GM12872 (cell line): ENCODE measurements around the gene SAMD5.

Experiments used
- TF ChIP-seq, protein P1 (sequence below): IDR thresholded peaks from 3 replicates; pipeline ENCODE4 v1.5.1; 2011; ENCODE audit warnings: low read depth, mild to moderate bottlenecking, low read length, moderate library complexity; ENCODE audit not compliant: insufficient read depth

Gene SAMD5

DNA sequence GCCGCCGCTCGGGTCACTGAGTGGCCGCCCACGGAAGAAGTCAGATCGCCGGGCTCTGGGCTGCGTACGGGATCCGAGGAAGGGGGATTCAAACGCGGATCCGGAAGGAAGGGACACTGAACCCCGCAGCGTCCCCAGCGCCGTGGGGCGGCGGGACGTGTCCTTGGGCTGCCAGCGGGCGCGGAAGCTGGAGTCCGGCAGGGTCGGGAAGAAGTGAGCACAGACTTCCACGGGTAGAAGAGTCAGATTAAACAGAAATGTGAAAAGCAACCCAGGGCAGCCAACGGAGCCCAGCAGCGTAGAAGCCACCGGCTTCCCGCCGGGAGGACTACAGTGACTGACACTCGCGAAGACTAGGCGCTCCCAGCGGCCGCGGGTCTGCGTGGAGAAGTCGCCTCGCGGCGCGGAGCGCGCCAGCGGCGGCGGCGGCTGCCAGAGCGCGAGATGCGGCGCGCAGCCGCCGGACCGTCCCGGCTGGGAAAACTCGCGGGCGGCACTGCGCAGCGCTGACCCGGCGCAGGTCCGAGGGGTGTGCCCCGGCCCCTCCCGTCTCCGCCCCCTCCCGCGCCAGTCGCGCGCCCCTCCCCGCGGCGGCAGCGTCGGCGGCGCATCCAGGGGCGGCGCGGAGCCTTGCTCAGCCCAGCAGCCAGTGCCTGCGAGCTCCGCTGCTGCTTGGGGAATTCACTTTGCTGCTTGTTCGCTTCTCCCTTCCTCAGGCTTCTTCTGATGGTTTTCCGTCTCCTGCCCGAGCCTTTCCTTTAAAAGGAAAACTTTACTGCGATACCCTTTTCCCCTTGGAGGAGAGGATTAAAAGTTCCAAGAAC lies at the start of gene SAMD5:
SAMD5 (plus strand) TSS at position 649 of the 824 bp plus-strand sequence. CDS start 239 bp downstream, outside the sequence.
- TF ChIP-seq, protein P1, sequence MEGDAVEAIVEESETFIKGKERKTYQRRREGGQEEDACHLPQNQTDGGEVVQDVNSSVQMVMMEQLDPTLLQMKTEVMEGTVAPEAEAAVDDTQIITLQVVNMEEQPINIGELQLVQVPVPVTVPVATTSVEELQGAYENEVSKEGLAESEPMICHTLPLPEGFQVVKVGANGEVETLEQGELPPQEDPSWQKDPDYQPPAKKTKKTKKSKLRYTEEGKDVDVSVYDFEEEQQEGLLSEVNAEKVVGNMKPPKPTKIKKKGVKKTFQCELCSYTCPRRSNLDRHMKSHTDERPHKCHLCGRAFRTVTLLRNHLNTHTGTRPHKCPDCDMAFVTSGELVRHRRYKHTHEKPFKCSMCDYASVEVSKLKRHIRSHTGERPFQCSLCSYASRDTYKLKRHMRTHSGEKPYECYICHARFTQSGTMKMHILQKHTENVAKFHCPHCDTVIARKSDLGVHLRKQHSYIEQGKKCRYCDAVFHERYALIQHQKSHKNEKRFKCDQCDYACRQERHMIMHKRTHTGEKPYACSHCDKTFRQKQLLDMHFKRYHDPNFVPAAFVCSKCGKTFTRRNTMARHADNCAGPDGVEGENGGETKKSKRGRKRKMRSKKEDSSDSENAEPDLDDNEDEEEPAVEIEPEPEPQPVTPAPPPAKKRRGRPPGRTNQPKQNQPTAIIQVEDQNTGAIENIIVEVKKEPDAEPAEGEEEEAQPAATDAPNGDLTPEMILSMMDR, result no peak

DNA sequence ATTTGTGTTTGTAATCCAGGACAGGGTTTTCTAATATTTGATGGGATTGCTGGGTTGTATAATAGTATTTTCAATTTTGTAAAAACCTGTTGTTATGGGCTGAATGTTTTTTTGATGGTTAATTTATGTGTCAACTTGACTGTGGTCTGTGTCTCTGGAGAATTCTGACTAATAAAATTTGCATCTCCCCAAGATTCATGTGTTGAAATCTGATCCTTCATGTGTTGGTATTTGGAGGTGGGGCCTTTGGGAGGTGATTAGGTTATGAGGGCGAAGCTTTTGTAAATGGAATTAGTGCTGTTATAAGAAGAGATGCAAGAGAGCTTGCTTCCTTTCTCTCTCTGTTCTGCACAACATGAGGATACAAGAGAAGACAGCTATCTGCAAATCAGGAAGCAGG lies 48.7 kb upstream of the SAMD5 start:
- TF ChIP-seq, protein P1, result no peak

DNA sequence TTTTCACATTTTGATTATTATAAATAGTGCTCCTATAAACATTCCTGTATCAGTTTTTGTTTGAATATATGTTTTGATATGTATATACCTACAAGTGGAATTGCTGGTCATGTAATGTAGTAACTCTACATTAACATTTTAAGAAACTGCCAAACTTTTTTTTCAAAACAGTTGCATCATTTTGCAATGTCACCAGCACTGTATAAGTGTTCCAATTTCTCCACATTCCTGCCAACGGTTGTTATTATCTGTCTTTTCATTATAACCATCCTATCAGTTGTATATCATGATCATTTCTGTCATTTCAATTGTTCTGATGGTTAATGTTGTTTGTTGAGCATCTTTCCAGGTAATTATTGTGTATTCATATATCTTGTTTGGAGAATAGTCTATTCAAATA lies 44.8 kb upstream of the SAMD5 start:
- TF ChIP-seq, protein P1, result no peak

DNA sequence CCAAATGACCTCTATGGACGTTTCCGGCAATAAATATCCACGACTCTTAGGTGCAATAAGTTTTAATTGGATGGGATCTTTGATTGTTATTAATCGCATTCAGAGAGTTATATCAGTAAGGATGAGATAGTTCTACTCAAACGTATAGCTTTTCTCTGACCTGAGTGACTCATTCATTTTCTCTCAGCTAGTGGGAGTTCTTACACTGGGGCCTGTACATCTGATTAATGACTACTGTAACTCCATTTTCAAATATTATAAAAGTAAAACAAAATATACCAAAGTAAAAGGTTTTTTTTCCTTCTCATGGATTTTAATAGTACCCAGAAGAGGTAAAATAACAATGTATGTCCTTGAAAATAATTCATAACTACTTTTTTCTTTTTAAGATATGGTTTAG lies 41.1 kb upstream of the SAMD5 start:
- TF ChIP-seq, protein P1, result no peak

DNA sequence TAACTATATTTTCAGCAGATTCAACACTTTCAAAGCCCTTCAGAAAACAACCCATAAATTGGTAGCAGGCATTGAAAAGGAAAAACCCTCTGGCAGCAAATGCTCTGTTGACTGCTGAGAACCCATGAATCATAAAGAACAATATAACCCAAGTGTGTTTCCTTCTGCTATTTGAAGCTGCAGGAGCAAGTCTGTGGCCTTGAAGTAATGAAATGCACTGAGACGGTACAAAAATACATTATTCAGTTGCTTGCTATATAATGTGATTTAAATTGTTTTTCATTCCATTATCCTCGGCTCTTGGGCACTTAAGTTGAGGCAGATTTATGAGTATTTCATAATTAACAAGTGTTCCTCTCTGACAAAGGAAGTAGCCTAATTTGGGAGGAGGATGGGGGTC lies 40.6 kb upstream of the SAMD5 start:
- TF ChIP-seq, protein P1, result no peak

DNA sequence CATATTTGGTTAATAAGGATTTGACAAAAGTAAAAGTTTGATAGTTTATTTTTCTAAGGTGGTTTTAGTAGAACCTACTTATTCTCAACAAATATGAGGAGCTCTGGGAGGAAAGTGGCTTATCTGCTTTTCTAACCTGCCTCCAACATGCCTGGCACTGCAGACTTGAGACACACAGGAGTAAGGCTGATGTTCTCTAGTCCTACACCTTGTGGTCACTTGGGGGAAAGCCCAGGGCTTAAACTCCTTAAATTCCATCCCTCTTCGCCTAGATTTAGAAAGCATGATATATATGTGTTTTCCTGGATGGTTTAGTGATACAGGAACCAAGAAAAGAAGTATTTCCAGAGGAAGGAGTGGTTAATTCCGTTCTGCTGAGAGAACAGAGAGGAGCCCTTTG lies 39.9 kb upstream of the SAMD5 start:
- TF ChIP-seq, protein P1, result no peak

DNA sequence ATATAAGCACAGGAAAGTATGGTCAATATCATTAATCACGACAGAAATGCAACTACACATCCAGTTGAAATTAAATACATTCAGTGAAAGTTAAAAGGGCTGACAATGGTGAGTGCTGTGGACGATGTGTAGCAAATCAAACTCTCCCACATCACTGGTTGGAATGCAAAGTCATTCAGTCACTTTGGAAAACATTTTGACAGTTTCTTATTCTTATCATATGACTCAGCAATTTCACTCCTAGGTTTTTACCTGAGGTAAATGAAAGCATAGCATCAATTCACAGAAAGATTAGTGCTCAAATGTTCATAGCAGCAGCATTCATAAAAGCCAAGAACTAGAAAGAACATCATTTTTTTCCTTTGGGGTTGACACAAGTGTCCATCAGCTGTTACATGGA lies 28.6 kb upstream of the SAMD5 start:
- TF ChIP-seq, protein P1, result no peak
